HG03196 (cell line): ENCODE data around the gene PRB4.
"Not testable (repeated sequence)": the region's sequence is repeated elsewhere in the genome, so short reads cannot be mapped to it uniquely, and the experiment has no call there.

Source experiments
- ATAC-seq: cut with Tn5 transposase; IDR thresholded peaks from one replicate; pipeline ENCODE4 v1.9.1; 2021; ENCODE audit not compliant: unreplicated experiment

Gene PRB4

DNA sequence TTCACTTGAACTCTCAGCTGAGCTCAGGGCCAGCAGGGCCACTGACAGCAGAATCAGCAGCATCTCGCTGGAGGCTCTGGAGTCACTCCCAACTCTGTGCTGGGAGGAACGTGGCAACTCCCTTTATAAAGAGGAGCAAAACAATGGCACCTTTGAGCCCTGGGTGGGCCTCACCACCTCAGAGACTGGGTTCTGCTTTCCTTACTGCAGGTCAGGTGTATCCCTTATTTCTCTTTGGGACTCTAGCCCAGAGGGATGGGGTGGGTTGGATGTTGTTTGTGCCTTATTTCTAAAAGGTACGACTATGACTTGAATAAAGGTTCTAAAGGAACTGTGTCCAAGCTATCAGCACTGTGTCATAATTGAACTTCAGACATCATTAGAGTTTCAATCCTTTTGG lies at the start of gene PRB4:
Gene PRB4, minus strand, starts transcription at position 101 of the 400 bp plus-strand sequence. Its CDS starts 38 bp downstream, at position 63.
- no peak for ATAC-seq

DNA sequence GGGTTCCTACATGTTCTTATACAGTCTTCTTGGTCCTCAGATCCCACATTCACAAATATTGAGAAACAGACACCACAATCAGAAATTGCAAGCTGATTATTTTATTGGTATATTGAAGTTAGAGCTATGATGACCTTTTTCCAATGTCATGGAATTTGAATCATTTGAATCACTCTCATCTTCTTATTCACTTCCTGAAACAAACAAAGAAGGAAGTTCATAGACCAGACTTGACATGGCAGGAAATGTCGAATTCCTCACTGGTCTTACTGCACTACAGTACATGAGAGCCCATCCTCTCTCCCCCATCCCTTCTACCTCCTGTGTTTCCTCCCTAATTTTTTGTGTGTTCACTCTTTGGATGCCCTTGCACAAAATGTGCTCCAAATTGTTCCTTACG lies 41.5 kb upstream of the PRB4 start:
- not testable (repeated sequence) for ATAC-seq

DNA sequence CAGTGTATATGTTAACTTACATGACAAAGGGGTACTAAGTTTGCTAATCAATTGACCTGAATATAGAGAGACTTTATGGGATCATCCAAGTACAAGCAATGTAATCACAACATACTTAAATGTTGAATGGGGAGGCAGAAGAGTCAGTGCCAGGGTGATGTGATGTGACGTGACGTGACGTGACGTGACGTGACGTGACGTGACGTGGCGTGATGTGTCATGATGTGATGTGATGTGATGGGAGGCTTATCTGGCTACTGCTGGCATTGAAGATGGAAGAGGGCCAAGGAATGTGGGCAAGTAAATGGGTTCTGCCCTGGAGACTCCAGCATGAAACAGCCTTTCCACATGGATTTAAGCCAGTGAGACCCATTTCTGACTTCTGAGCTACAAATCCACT lies 38.2 kb upstream of the PRB4 start:
- no peak for ATAC-seq

DNA sequence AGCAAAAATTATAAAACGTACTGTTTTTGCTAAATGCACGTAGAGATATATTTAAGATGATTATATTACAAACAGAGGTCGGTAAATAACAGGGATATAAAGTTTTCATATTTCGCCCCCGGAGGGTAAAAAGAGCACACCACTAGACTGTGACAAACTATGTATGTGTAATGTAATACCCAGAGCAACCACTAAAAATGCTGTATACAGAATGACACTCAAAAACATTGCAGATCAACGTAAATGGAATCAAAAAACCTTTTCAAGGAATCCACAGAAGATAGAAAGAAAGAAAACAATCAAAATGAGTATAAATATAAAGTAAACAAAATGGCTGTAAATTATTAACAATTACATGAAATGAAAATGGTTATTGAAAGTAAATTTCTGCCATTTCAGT lies 37.6 kb upstream of the PRB4 start:
- ATAC-seq = no peak

DNA sequence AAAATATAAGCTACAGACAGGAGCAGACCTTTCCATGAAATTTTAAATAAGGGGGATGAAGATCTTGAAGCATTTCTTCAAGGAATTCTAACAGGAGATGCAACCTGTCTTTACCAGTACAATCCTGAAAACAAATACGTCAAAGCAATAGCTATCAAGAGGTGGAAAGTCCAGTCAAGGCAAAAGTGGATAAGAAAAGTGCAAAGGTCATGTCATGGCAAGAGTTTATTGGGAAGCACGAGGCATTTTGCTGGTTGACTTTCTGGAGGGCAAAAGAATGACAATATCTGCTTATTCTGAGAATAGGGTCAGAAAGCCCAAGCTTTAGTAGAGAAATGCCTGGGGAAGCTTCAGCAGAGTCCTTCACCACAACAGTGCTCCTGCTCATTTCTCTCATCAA lies 34.3 kb upstream of the PRB4 start:
- ATAC-seq = no peak

DNA sequence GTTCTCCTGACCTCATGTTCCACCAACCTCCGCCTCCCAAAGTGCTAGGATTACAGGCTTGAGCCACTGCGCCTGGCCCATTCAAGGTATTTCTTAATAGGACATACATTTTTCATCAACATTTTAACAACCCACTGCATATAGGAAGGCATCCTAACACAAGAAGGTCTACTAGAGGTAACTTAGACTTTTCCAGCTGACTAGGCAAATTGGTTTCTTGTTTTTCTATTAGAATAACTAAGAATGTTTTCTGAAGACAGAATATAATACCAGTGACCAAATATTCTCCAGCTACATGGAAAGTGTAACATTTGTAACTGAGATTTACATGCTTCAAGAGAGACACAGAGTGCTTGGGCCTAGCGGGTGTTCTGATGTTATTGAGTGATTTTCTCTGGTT lies 14.2 kb upstream of the PRB4 start:
- ATAC-seq = no peak

DNA sequence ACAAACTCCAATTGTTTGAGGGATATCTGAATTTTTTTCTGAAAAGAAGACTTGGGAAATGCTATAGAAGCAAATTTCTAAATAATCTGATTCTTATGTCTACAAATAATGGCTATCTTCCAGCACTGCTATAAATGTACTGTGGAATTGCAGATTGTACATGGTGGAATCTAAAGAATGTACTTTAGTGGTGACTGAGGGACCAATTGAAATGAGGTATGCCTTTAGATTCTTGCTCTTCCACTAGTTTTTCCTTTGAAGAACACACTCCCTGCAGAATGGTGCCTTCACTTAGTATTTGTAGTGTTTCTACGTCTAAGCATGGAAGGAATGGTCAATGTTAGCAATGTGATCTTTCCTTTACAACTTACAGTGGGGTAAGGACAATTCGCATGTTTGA lies 11.7 kb upstream of the PRB4 start:
- no peak for ATAC-seq

DNA sequence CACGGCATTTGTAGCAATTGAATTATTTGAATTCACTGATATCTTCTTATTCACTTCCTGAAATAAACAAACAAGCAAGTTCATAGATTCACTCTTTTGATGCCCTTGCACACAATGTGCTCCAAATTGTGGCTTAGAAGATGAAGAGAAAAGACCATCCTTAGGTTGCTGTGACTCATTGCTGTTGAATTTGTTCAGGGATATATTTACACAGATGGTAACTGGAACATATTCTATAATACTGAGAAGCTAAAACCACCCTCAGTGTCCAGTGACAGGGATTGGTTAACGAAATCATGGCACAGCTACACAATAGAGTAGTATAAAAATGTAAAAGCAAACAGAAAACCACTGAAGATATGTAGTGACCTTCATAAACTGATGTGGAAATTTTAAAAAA lies 3.1 kb downstream of the PRB4 start:
- ATAC-seq = no peak

DNA sequence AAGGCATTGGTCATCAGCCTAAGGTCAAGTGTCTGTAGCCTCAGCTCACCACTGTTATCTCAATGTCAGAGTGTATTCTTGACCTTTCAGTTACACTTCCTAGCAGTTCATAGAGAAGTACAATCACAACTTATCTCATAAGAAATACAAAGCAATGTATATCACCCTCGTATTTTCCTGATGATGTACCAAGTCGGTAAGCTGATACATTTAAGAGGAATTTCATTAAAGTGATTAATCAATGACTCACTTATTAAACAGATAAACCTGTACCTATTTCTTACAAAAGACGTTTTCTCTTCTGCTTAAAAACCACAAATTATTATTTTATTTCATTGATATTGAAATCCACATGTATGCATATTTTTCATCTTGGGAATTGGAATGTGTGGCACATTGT lies 36.8 kb downstream of the PRB4 start:
- ATAC-seq = no peak

DNA sequence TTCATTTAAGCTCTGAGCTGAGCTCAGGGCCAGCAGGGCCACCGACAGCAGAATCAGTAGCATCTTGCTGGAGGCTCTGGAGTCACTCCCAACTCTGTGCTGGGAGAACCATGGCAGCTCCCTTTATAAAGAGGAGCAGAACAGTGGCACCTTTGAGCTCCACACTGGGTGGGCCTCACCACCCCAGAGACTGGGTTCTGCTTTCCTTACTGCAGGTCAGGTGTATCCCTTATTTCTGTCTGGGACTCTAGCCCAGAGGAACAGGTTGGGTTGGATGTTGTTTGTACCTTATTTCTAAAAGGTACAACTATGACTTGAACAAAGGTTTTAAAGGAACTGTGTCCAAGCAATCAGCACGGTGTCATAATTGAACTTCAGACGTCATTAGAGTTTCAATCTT lies 40.6 kb downstream of the PRB4 start, which contains the start of gene PRB3:
Gene PRB3, minus strand, starts transcription at position 101 of the 400 bp plus-strand sequence. Its CDS starts 38 bp downstream, at position 63.
- no peak for ATAC-seq

DNA sequence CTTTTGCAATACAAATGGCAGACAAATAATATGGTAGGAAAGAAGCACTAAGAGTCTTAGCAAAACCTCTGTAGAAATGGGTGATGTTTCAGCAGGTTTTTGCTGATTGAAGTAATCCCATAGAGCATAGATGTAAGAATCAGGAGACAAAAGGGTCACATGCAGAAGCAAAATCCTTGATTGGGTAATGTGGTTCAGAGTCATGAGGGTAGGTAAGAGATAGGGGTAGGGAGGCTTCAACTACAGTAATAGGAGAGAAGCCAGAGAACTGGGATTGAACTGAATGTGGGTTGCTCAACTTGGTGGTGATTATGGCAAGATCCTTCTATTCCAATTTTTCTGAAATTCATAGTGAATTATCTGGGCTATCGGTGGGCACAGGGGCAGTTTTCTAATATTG lies 45.7 kb downstream of the PRB4 start:
- no peak for ATAC-seq
